Measurements from ENCODE around the gene FIBCD1. TPM values are rescaled to one million over a fixed set of nuclear protein-coding genes. Genes with fewer than 3 reads are reported as not detected.
"Not testable (repeated sequence)": the region's sequence is repeated elsewhere in the genome, so short reads cannot be mapped to it uniquely, and the experiment has no call there.

The FIBCD1 gene
- total RNA-seq, 4 donors from 2014 or later, result 1.4 to 1.7 TPM; not detected in 2

DNA sequence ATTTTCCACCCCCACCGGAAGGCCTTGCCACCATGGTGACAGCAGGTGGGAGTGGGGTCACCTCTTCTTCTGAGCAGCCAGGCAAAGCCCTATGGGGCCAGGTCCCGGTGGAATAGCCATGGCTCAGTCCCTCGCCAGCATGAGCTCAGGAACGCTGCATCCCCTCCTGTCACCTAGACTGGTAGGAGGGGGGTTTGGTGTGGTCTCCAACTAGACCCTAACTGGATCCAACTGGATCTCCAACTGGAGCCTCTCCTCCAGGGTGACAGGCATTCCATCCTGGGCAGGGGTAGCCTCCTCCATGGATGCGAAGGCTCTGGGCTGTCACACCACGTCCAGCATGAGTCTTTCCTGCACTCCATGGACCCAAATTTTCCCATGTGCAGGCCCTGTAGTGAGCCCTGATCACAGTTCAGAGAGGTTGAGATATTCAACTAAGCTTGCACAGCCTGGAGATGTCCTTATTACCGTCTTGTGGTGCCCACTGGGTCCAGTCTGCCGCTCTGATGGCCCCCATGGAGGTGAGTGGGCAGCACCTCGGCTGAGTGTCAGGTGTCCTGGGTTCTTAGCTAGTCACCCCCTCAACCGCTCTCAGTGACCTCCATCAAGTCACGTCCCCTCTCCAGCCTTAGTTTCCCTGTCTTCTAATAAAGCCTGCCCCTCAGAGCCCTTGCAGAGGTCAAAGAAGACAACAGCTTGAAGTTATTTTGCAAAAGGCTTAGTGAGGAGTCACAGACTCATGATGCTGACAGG lies 18.6 kb upstream of the FIBCD1 start:
- Histone ChIP-seq H3K4me3 (no peak overlapping the region), H3K36me3 (no peaks in the 10 kb centered on the region), H3K27ac (no peak overlapping the region), H3K9me3 (no peaks in the 10 kb centered on the region), H3K27me3 (peaks cover 28% of the 10 kb centered on the region), H3K4me1 (peaks cover 0 to 5% (median 0%) of the 10 kb centered on the region in 3 donors)
- TF ChIP-seq POLR2A (IDR thresholded peaks at IDR 0.05) (no peak), POLR2AphosphoS5 (IDR thresholded peaks at IDR 0.05) (no peak), EP300 (IDR thresholded peaks at IDR 0.05) (no peak)
- TF ChIP-seq, protein P1, sequence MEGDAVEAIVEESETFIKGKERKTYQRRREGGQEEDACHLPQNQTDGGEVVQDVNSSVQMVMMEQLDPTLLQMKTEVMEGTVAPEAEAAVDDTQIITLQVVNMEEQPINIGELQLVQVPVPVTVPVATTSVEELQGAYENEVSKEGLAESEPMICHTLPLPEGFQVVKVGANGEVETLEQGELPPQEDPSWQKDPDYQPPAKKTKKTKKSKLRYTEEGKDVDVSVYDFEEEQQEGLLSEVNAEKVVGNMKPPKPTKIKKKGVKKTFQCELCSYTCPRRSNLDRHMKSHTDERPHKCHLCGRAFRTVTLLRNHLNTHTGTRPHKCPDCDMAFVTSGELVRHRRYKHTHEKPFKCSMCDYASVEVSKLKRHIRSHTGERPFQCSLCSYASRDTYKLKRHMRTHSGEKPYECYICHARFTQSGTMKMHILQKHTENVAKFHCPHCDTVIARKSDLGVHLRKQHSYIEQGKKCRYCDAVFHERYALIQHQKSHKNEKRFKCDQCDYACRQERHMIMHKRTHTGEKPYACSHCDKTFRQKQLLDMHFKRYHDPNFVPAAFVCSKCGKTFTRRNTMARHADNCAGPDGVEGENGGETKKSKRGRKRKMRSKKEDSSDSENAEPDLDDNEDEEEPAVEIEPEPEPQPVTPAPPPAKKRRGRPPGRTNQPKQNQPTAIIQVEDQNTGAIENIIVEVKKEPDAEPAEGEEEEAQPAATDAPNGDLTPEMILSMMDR (IDR thresholded peaks at IDR 0.05), result no peak
- WGBS, 2 donors (ENCODE audit: low coverage in 1 of 2), result 76% methylated on average over 5 of the region's 11 CpGs; no CpG with 5 or more reads in 1 of the 2 donors
- ATAC-seq, result no peak

DNA sequence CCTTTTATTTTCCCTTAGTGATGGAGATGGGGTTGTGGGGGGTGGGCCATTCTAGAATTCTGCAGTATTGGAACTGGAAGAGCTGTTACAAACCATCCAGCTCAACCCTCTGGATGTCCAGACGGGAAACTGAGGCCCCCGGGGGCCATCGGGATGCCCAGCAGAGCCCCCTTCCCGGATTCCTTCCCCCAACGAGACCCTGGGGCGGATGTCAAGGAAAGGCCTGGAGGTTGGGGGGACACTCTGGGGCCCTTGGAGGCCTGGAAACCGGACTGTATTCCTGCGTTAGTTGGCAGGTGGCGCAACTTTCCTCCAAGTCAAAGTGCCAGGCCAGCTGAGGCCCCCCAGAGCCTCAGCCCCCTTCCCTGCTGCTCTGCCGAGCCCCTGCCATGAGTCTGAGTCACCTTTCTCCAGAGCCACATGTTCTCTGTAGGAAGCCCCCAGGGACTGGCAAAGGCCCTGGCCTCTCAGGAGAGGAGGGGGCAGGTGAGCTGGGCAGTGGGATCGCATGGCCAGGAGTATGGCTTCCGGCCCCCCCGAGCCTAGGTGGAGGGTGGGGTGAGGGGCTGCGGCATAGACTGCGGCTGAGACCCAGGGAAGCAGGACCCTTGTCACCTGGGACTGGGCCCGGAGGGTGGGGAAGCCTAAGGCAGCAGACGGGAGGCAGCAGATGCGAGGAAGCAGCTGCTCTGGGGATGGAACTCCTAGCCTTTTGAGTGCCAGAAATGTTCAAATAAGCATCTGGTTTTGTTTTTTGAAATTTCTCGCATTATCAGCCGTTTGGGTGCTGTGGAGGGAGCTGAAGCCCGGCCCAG lies 17.8 kb upstream of the FIBCD1 start:
- whole genome bisulfite sequencing, 2 donors (ENCODE audit: low coverage in 1 of 2), result no CpG with 5 or more reads among the region's 21 CpGs
- Histone ChIP-seq H3K4me3 (no peak overlapping the region), H3K4me1 (no peaks in the 10 kb centered on the region), H3K27ac (no peak overlapping the region), H3K36me3 (no peaks in the 10 kb centered on the region), H3K27me3 (peaks cover 32% of the 10 kb centered on the region), H3K9me3 (no peaks in the 10 kb centered on the region)
- ATAC-seq, result no peak
- TF ChIP-seq EP300 (IDR thresholded peaks at IDR 0.05), result no peak
- TF ChIP-seq, protein P1 (IDR thresholded peaks at IDR 0.05), result no peak

DNA sequence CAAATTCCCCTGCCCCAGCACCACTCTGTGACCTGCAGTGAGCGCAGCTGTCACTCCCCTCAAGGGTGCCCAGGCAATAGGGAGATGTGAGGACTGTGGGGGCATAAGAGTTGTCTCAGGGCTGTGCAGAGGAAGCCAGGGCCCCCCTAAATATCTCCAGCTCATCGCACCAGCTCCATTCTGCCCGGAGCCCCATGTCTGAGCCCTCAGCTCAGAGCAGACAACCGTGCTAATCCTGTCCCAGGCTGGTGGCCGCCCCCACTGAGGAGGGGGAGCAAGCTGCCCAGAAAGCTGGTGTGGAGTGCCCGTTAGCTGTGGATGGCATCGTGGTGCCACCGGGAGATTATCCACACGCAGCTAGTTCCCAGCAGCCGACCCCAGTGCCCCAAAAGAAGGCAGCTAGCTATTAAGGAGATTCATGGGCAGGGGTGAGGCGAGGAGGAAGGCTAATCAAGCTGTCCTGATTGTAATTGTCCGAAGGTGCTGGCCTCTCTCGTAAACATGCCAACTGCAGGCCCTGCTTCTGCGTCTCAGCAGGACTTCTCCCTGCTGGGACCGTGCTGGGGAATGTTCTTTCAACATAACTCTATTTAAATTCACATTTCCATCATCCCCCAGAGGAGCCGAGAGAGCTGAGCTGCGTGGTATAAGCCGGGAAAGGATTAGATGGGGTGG lies 17.0 kb upstream of the FIBCD1 start:
- no peaks in the 10 kb centered on the region for H3K36me3 ChIP-seq
- WGBS, 2 donors (ENCODE audit: low coverage in 1 of 2), result 39% methylated on average over 7 of the region's 18 CpGs; no CpG with 5 or more reads in 1 of the 2 donors
- no peak for ATAC-seq
- no peak overlapping the region for H3K4me3 ChIP-seq
- no peak overlapping the region for H3K27ac ChIP-seq
- no peaks in the 10 kb centered on the region for H3K4me1 ChIP-seq
- TF ChIP-seq, protein P1 (IDR thresholded peaks at IDR 0.05), result no peak
- no peak for TF ChIP-seq POLR2A (IDR thresholded peaks at IDR 0.05)
- no peak for TF ChIP-seq EP300 (IDR thresholded peaks at IDR 0.05)
- no peak for TF ChIP-seq POLR2AphosphoS5 (IDR thresholded peaks at IDR 0.05)
- no peaks in the 10 kb centered on the region for H3K9me3 ChIP-seq
- peaks cover 32% of the 10 kb centered on the region for H3K27me3 ChIP-seq

DNA sequence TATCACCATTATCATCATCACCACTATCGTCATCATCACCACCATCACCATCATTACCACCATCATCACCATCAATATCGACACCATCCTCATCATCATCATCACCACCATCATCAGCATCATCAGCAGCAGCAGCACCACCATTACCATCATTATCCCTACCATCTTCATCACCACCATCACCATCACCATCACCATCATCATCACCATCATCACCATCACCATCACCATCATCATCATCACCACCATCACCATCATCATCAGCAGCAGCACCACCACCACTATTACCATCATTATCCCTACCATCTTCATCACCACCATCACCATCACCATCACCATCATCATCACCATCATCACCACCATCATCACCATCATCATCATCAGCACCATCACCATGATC lies 15.9 kb upstream of the FIBCD1 start:
- H3K36me3 ChIP-seq, ATAC-seq, H3K4me1 ChIP-seq, H3K4me3 ChIP-seq, H3K9me3 ChIP-seq, H3K27ac ChIP-seq: not testable (repeated sequence)
- WGBS, 2 donors (ENCODE audit: low coverage in 1 of 2), result 94 to 100% methylated on average over 2 of the region's 2 CpGs
- peaks cover 42% of the 10 kb centered on the region for H3K27me3 ChIP-seq

DNA sequence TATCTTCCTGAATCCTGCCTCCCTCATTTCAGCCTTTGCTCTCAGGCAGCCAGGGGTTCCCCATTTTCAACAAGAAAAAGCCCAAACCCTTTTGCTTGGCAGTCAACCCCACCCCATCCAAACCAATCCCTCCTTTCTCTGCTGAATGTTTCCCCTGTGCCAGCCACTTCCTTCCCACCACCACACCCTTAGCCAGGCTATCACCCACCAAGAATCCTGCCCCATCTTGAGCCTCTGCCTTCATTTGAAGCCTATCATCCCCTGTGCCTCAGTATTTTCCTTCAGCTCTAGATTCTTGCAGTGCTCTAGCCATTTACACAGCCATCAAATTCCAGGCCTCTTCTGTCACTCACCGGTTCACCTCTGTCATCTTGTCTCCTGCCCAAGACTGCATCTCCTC lies 15.3 kb upstream of the FIBCD1 start:
- WGBS, 2 donors (ENCODE audit: low coverage in 1 of 2), result 100% methylated on average over 1 of the region's 1 CpG; no CpG with 5 or more reads in 1 of the 2 donors

More for the DNA sequence above, 15.3 kb upstream of the FIBCD1 start:
- Histone ChIP-seq H3K36me3 (no peaks in the 10 kb centered on the region), H3K9me3 (no peaks in the 10 kb centered on the region), H3K27ac (no peak overlapping the region), H3K4me3 (no peak overlapping the region), H3K4me1 (no peaks in the 10 kb centered on the region), H3K27me3 (peaks cover 47% of the 10 kb centered on the region)
- TF ChIP-seq EP300 (IDR thresholded peaks at IDR 0.05) (no peak), POLR2A (IDR thresholded peaks at IDR 0.05) (no peak), POLR2AphosphoS5 (IDR thresholded peaks at IDR 0.05) (no peak)
- TF ChIP-seq, protein P1 (IDR thresholded peaks at IDR 0.05), result no peak
- ATAC-seq, result no peak
